Fibroblast of mammary gland (primary cell): ENCODE results near the gene VAX1.

Experiments
- DNase-seq: peaks from one replicate; pipeline ENCODE4 v3.0.0-alpha.2; 2010; ENCODE audit warnings: low read depth
- H3K4me3 ChIP-seq: 2 replicates; pipeline ENCODE4 v1.5.1; 2011; ENCODE audit warnings: low read depth, mild to moderate bottlenecking, low read length, moderate library complexity; ENCODE audit not compliant: control insufficient read depth
- CTCF ChIP-seq: conservative IDR thresholded peaks from 2 replicates; pipeline ENCODE4 v1.5.1; 2011; ENCODE audit warnings: low read depth, low read length, inconsistent platforms; ENCODE audit not compliant: control insufficient read depth, insufficient read depth

VAX1 gene

DNA sequence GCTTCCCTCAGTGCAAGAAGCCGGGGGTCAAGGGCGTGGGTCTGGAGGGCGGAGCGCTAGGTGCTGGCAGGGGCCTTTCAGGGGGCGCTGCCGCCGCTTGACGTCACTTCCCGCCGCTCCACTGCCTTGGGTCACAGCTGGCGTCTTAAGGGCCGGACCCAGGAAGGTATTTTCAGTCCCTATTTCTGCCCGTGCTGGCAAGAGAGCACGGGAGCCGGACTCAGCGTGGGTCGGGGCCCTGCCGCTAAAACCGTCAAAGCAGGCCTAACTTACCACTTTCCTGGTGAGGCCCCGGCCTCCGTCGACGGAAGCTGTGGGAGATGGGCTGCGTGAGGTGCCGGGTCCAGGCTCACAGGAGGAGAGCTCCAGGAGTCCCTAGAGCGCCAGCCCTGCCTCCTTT is 12.0 kb downstream of the VAX1 start:
- H3K4me3 ChIP-seq, result no peak overlapping the region
- TF ChIP-seq CTCF, result no peak
- no peak for DNase-seq

GRCh38 chr10:117112220-117112619 is 25.9 kb downstream of the VAX1 start:
- H3K4me3 ChIP-seq, result no peak overlapping the region
- TF ChIP-seq CTCF, result peak; percentile 41
- no peak for DNase-seq

DNA sequence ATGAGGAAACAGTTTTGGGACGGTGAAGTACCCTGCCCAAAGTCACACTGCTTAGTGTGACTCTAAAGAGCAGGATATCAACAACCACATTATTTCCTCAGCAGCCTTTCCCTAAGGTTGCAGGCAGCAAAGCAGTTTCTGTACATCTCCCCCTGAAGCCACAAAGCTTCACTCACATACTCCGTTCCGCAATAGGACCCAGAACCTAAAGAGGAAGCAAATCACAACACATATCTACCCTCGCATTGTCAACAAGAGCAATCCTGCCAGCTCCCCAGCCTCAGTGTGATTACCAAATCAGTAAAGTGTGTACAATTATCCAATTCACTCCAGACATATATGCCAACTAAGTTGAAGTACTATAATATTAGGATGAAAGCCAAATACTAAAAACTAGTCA is 30.8 kb downstream of the VAX1 start:
- H3K4me3 ChIP-seq, result no peak overlapping the region
- no peak for DNase-seq
- no peak for TF ChIP-seq CTCF

- TF ChIP-seq CTCF, result no peak
Observed at GRCh38 chr10:117096599-117097201, 41.4 kb downstream of the VAX1 start.

GRCh38 chr10:117094856-117095255 is 43.2 kb downstream of the VAX1 start:
- no peak for DNase-seq
- no peak overlapping the region for H3K4me3 ChIP-seq
- TF ChIP-seq CTCF, result no peak

More at GRCh38 chr10:117096599-117097201, 41.4 kb downstream of the VAX1 start:
- no peak for DNase-seq
- no peak overlapping the region for H3K4me3 ChIP-seq

GRCh38 chr10:117092386-117092785 is 45.7 kb downstream of the VAX1 start:
- TF ChIP-seq CTCF, result no peak
- no peak overlapping the region for H3K4me3 ChIP-seq
- no peak for DNase-seq

GRCh38 chr10:117090834-117091233 is 47.2 kb downstream of the VAX1 start:
- TF ChIP-seq CTCF, result no peak
- no peak for DNase-seq
- no peak overlapping the region for H3K4me3 ChIP-seq
